Nephron (organoid): ENCODE measurements around the gene PCIF1.
A peak's percentile ranks its signal among the peaks of the same experiment; 100 is the strongest.

Experiments used
- H3K27ac Mint-ChIP-seq, 3 experiments: 2 replicates each; pipeline ENCODE4 v1.8.0; 2020; ENCODE audit warnings: mixed read lengths in 3 of 3, mild to moderate bottlenecking in 2 of 3, moderate library complexity in 1 of 3
- H3K27me3 Mint-ChIP-seq: 2 replicates; pipeline ENCODE4 v1.8.0; 2021; ENCODE audit warnings: low read depth, mild to moderate bottlenecking, moderate library complexity, mixed read lengths
- H3K36me3 Mint-ChIP-seq: 2 replicates; pipeline ENCODE4 v1.8.0; 2020; ENCODE audit warnings: low read depth, mixed read lengths
- H3K4me1 Mint-ChIP-seq: 2 replicates; pipeline ENCODE4 v1.8.0; 2020; ENCODE audit warnings: mixed read lengths
- H3K4me3 Mint-ChIP-seq, 3 experiments: 2 replicates each; pipeline ENCODE4 v1.8.0; 2020; ENCODE audit warnings: mild to moderate bottlenecking in 3 of 3, mixed read lengths in 3 of 3, moderate library complexity in 2 of 3
- H3K9me3 Mint-ChIP-seq: 2 replicates; pipeline ENCODE4 v1.8.0; 2020; ENCODE audit warnings: mixed read lengths
- CTCF ChIP-seq, 3 experiments: fragments of 200-600 bp; sonication (generic); IDR thresholded peaks; one replicate each; pipeline ENCODE4 v1.5.0; 2021; ENCODE audit warnings: antibody characterized with exemption in 3 of 3; ENCODE audit not compliant: unreplicated experiment in 3 of 3

Gene PCIF1

GRCh38 chr20:45968081-45968671, 33.7 kb downstream of the PCIF1 start:
- Mint-ChIP-seq H3K4me1 (peaks cover 13% of the 10 kb centered on the region), H3K36me3 (peaks cover 16% of the 10 kb centered on the region), H3K9me3 (no peaks in the 10 kb centered on the region), H3K4me3 (no peak overlapping the region), H3K27ac (no peak overlapping the region), H3K27me3 (peaks cover 3% of the 10 kb centered on the region)
- no peak for TF ChIP-seq CTCF (IDR thresholded peaks at IDR 0.05; ENCODE audit: unreplicated experiment in 3 of 3)

- Mint-ChIP-seq H3K9me3 (no peaks in the 10 kb centered on the region), H3K27ac (peak overlapping the region in 2 of 3 experiments; percentile 100), H3K4me1 (peaks cover 13% of the 10 kb centered on the region), H3K4me3 (peak overlapping the region; percentile 87 to 90 (median 88)), H3K27me3 (peaks cover 3% of the 10 kb centered on the region), H3K36me3 (peaks cover 15% of the 10 kb centered on the region)
- TF ChIP-seq CTCF (IDR thresholded peaks at IDR 0.05; ENCODE audit: unreplicated experiment in 3 of 3), result no peak
Measured at GRCh38 chr20:45968801-45969711, 34.6 kb downstream of the PCIF1 start.

GRCh38 chr20:45969712-45970634, 35.5 kb downstream of the PCIF1 start:
- H3K27me3 Mint-ChIP-seq, result peaks cover 3% of the 10 kb centered on the region
- peak overlapping the region; percentile 87 to 90 (median 88) for H3K4me3 Mint-ChIP-seq
- H3K9me3 Mint-ChIP-seq, result no peaks in the 10 kb centered on the region
- H3K4me1 Mint-ChIP-seq, result peaks cover 13% of the 10 kb centered on the region
- H3K27ac Mint-ChIP-seq, result peak overlapping the region; percentile 91 to 100 (median 100)
- H3K36me3 Mint-ChIP-seq, result peaks cover 12% of the 10 kb centered on the region
- TF ChIP-seq CTCF (IDR thresholded peaks at IDR 0.05; ENCODE audit: unreplicated experiment in 3 of 3), result peak; percentile 27 to 44 (median 33)

GRCh38 chr20:45970646-45971424, 36.4 kb downstream of the PCIF1 start:
- Mint-ChIP-seq H3K36me3 (peaks cover 9% of the 10 kb centered on the region), H3K4me1 (peaks cover 13% of the 10 kb centered on the region), H3K27ac (peak overlapping the region; percentile 100), H3K9me3 (no peaks in the 10 kb centered on the region), H3K4me3 (peak overlapping the region; percentile 87 to 90 (median 88)), H3K27me3 (peaks cover 6% of the 10 kb centered on the region)
- no peak for TF ChIP-seq CTCF (IDR thresholded peaks at IDR 0.05; ENCODE audit: unreplicated experiment in 3 of 3)

GRCh38 chr20:45971425-45971674, 36.9 kb downstream of the PCIF1 start:
- Mint-ChIP-seq H3K27ac (peak overlapping the region; percentile 100), H3K36me3 (peaks cover 8% of the 10 kb centered on the region), H3K9me3 (no peaks in the 10 kb centered on the region), H3K27me3 (peaks cover 12% of the 10 kb centered on the region), H3K4me1 (peaks cover 13% of the 10 kb centered on the region), H3K4me3 (peak overlapping the region; percentile 87 to 90 (median 88))
- TF ChIP-seq CTCF (IDR thresholded peaks at IDR 0.05; ENCODE audit: unreplicated experiment in 3 of 3), result no peak
